Adipose tissue (tissue), 3 donors: ENCODE measurements around the gene NDUFB10. TPM values are rescaled to one million over a fixed set of nuclear protein-coding genes. Genes with fewer than 3 reads are reported as not detected.
A peak's percentile ranks its signal among the peaks of the same experiment; 100 is the strongest.

Source experiments
- H3K27ac ChIP-seq: one replicate; pipeline ENCODE4 v1.5.1; 2013; ENCODE audit warnings: low read depth, low read length
- whole genome bisulfite sequencing, 3 donors: extraction: QIAGEN DNeasy Blood & Tissue Kit; methylation state at CpG; one replicate each; pipeline ENCODE4 v1.1.7; 2013; 5-methylcytosine and 5-hydroxymethylcytosine counted together
- polyA plus RNA-seq, 3 donors: library from polyadenylated mRNA; stranded (reverse); fragments of 200-250 nt; gene quantifications; one replicate each; pipeline ENCODE4 v1.2.3, GENCODE V29; 2013
- donor health status: healthy with polysubstance abuse.
- donor health status: Bipolar disorder and iron deficiency.
- donor health status: healthy.

NDUFB10 gene
- polyA plus RNA-seq, 3 donors = 146 to 274 (median 190) TPM

- WGBS, 3 donors = 7 to 11% (median 10%) methylated on average over 36 to 44 of the region's 44 CpGs
- no peak overlapping the region for H3K27ac ChIP-seq
Measured at GRCh38 chr16:1963806-1964505, 4.6 kb downstream of the NDUFB10 start.

DNA sequence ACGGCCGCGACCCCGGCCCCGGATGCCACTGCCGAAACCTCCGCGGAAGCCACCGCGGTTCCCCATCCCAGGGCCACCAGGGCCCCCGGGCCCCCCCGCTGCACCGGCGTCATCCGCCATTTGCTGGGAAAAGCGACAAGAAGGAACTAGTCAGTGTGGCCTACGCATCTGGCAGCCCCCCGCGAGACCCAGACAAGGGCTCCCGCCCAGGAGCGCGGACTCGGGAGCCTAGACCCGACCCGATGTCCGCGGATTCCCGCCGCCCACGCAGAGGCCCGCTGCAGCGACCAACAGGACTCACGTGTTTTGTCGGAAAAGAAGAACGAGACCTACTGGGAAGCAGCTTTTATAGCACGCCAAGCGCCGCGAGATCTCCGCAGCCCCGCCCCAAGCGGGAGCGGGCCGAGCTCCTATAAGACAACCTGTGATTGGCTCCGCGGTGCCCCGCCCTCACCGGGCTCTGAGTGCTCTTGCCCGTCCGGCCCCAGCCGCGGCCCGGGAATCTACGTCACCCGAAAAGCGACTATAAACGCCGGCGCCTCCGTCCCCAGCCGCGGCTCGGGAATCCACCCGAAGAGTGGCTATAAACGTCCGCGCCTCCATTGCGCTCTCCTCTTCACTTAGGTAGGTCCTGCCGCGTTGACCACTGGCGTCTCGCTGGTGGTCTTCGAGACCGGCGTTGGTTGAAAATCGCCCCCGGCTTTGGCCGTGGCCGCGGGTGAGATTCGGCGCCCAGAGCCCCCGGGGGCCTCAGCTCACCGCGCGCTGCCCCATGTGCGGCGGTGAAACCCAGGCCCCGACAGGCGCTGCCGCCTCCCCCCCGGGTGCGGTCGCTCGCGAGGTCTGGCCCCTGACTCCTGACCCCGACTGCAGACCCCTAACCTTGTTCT lies 5.4 kb downstream of the NDUFB10 start, which contains the start of gene RPS2:
TSS of gene RPS2 (minus strand) at position 321 of the 890 bp plus-strand sequence. CDS start at position 120, 201 bp downstream.
- peak within 1 kb of the TSS; percentile 30 for H3K27ac ChIP-seq
- 0 to 2% (median 1%) methylated on average over 88 to 94 of the region's 97 CpGs for WGBS, 3 donors

DNA sequence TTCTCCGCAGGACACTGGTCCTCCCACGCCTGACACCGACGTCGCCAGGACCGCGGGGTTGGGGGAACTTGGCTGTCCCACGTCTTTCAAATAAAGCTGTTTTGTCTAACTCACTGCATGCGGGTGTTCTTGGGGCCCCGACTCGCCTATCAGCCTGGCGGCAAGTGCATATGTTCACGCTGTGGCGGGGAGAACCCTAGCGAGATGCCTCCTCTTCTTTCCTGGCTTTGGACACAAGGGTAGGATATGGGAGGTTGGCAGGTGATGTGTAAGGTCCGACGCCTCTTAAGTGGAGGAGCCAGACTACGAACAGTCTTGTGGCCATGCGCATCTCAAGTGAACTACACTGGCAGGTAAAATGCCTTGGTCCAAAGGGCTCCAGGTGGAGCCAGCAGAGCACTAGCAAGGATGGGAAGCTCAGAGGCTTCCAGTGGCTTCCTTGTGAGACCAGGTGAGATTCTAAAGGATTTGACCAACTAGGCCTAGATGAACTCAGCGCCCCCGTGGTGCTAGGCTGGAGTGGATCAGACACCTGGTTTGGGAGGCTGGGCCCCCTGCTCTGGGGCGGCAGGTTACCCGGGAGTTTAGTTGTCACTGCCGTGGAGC lies 6.2 kb downstream of the NDUFB10 start:
- H3K27ac ChIP-seq = peak overlapping the region; percentile 30
- WGBS, 3 donors = 15 to 24% (median 22%) methylated on average over 24 of the region's 24 CpGs

DNA sequence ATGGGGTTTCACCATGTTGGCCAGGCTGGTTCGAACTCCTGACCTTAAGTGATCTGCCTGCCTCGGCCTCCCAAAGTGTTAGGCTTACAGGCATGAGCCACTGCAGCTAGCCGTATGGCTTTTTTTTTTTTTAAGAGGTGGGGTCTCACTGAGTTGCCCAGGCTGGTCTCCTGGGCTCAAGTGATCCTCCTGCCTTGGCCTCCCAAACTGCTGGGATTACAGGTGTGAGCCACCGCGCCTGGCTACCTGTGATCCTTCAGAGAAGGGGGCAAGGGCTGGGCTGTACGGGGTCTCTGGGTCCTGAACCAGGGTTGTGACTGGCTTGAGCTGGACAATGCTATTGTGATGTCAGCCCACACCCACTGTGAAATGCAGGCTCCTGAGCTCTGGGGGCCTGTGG lies 7.1 kb downstream of the NDUFB10 start, which contains the start of gene RNF151:
TSS of gene RNF151 (plus strand) at position 397 of the 400 bp plus-strand sequence. CDS start 26 bp downstream, outside the sequence.
- WGBS, 3 donors = 98% methylated on average over 6 of the region's 6 CpGs
- H3K27ac ChIP-seq = no peak within 1 kb of the TSS

- WGBS, 3 donors = 87 to 89% (median 89%) methylated on average over 40 to 41 of the region's 41 CpGs
- no peak overlapping the region for H3K27ac ChIP-seq
Measured at GRCh38 chr16:1968146-1968953, 9.0 kb downstream of the NDUFB10 start.

- H3K27ac ChIP-seq = peak within 1 kb of the TSS; percentile 11
- WGBS, 3 donors = 0 to 1% (median 0%) methylated on average over 72 to 78 of the region's 78 CpGs
Measured at GRCh38 chr16:1971796-1972489, 12.6 kb downstream of the NDUFB10 start, which contains the start of gene TBL3. Gene TBL3, plus strand, starts transcription at chr16:1972053. Its CDS starts 112 bp downstream, at chr16:1972165.

GRCh38 chr16:1972490-1972877 lies 13.1 kb downstream of the NDUFB10 start:
- 1 to 3% (median 2%) methylated on average over 19 to 22 of the region's 22 CpGs for WGBS, 3 donors
- H3K27ac ChIP-seq = no peak overlapping the region

GRCh38 chr16:1973461-1974156 lies 14.3 kb downstream of the NDUFB10 start:
- 91 to 93% (median 93%) methylated on average over 16 of the region's 16 CpGs for WGBS, 3 donors
- no peak overlapping the region for H3K27ac ChIP-seq

DNA sequence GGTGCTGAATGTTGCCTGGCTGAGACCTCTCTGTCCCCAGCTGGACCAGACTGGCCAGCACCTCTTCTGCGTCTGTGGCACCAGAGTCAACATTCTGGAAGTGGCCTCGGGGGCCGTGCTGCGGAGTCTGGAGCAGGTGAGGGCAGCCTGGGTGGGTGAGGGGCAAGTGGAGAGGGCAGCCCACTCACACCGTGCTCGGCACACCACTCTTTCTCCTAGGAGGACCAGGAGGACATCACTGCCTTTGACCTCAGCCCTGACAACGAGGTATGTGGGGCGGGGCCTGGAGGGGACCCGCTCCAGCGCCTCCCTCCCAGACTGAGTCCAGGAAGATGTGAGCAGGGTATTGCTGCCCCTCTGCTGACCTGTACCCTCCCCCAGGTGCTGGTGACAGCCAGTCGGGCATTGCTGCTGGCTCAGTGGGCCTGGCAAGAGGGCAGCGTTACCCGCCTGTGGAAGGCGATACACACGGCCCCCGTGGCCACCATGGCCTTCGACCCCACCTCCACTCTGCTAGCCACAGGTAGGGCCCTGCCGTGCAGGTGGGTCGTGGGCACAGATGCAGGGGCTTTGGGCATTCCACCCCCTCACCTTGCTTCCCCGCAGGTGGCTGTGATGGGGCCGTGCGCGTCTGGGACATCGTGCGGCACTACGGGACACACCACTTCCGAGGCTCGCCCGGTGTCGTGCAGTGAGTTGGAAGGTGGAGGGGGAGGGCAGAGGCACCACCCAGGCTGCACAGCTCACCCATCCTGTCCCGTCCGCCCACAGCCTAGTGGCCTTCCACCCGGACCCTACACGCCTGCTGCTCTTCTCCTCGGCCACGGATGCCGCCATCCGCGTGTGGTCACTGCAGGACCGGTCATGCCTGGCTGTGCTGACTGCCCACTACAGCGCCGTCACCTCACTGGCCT lies 15.1 kb downstream of the NDUFB10 start:
- WGBS, 3 donors = 94 to 96% (median 94%) methylated on average over 40 to 42 of the region's 42 CpGs
- no peak overlapping the region for H3K27ac ChIP-seq

DNA sequence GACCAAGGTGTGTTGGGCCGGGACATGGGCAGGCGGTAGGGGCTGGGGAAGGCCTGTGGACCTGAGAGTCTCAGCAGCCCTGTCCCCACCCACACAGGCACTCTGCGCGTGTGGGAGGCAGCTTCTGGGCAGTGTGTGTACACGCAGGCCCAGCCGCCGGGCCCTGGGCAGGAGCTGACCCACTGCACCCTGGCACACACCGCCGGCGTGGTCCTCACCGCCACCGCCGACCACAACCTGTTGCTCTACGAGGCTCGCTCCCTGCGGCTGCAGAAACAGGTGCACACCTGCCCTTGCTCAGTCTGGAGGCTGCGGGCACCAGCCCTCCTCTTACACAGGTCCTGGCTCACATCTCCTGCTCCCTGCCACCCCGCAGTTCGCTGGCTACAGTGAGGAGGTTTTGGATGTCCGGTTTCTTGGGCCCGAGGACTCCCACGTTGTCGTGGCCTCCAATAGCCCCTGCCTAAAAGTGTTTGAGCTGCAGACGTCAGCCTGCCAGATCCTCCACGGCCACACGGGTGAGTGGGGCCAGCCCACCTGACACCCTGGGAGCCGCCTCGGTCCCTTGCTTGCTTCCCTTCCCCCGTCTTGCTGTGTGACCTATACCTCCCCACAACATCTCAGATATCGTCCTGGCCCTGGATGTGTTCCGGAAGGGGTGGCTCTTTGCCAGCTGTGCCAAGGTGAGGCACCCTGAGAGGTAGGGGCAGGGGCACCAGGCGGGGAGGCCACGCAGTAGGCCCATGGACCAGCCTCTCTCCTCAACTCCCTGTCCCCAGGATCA lies 16.3 kb downstream of the NDUFB10 start:
- WGBS, 3 donors = 93 to 96% (median 94%) methylated on average over 32 to 33 of the region's 33 CpGs

DNA sequence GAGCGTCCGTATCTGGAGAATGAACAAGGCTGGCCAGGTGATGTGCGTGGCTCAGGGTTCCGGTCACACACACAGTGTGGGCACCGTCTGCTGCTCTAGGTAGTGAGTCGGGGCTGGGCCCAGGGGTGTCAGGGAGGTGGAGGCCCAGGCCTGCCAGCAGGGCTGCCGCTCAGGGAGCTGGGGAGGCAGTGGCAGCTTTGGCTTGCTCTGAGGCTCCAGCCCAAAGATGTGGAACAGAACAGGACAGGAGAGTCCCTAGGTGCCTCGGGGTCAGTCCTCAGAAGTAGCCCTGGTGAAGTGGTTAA lies 16.8 kb downstream of the NDUFB10 start:
- no peak overlapping the region for H3K27ac ChIP-seq
- 94 to 97% (median 95%) methylated on average over 8 of the region's 8 CpGs for WGBS, 3 donors

More for the DNA sequence above, 16.3 kb downstream of the NDUFB10 start:
- H3K27ac ChIP-seq = no peak overlapping the region

DNA sequence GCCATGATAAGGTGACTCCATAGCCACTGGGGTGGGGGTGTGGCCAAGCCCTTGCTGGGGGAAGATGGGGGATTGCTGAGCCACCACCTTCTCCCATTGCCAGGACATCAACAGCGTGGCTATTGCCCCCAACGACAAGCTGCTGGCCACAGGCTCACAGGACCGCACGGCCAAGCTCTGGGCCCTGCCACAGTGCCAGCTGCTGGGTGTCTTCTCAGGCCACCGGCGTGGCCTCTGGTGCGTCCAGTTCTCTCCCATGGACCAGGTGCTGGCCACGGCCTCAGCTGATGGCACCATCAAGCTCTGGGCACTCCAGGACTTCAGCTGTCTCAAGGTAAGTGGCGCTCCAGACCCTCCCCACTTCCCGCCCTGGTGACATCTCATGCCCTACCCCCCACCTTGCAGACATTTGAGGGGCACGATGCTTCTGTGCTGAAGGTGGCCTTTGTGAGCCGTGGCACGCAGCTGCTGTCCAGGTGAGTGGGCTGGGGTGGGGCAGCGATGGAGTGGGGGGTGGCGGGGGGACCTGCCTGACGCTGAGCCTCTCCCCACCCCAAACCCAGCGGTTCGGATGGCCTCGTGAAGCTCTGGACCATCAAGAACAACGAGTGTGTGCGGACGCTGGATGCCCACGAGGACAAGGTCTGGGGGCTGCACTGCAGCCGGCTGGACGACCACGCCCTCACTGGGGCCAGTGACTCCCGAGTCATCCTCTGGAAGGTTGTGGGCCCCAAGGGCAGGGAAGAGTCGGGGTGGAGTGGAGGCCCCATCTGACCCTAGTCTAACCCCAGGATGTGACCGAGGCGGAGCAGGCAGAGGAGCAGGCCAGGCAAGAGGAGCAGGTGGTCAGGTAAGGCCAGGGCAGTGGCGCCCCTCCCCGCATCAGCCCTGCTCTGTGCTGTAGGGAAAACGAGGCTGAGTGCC lies 17.9 kb downstream of the NDUFB10 start:
- WGBS, 3 donors = 92 to 94% (median 93%) methylated on average over 33 of the region's 33 CpGs
- H3K27ac ChIP-seq = no peak overlapping the region

GRCh38 chr16:1977875-1978268 lies 18.5 kb downstream of the NDUFB10 start:
- no peak overlapping the region for H3K27ac ChIP-seq
- WGBS, 3 donors = 96 to 98% (median 96%) methylated on average over 14 to 18 of the region's 18 CpGs

GRCh38 chr16:1978476-1979120 lies 19.3 kb downstream of the NDUFB10 start:
- no peak overlapping the region for H3K27ac ChIP-seq
- WGBS, 3 donors = 74 to 83% (median 79%) methylated on average over 32 to 37 of the region's 37 CpGs
